BLaER1 (cell line): ENCODE data around the gene COBL.

Experiments used
- H3K27ac ChIP-seq: shearing (Covaris generic); formaldehyde crosslinking; 2 replicates; pipeline ENCODE4 v1.8.1; 2022
- H3K27me3 ChIP-seq: shearing (Covaris generic); formaldehyde crosslinking; 2 replicates; pipeline ENCODE4 v1.8.1; 2022
- H3K36me3 ChIP-seq: shearing (Covaris generic); formaldehyde crosslinking; 2 replicates; pipeline ENCODE4 v1.8.1; 2022
- H3K4me1 ChIP-seq: shearing (Covaris generic); formaldehyde crosslinking; 2 replicates; pipeline ENCODE4 v1.8.1; 2022
- H3K4me2 ChIP-seq: shearing (Covaris generic); formaldehyde crosslinking; 2 replicates; pipeline ENCODE4 v1.8.1; 2022
- H3K4me3 ChIP-seq: shearing (Covaris generic); formaldehyde crosslinking; 2 replicates; pipeline ENCODE4 v1.8.1; 2022
- H3K9ac ChIP-seq: shearing (Covaris generic); formaldehyde crosslinking; 2 replicates; pipeline ENCODE4 v1.8.1; 2022
- H3K9me3 ChIP-seq: shearing (Covaris generic); formaldehyde crosslinking; 2 replicates; pipeline ENCODE4 v1.8.1; 2022
- H4K20me1 ChIP-seq: shearing (Covaris generic); formaldehyde crosslinking; 2 replicates; pipeline ENCODE4 v1.8.1; 2022
- Cebpa-rat ChIP-seq: shearing (Covaris generic); IDR thresholded peaks from 2 replicates; pipeline ENCODE4 v1.8.1; 2022

The COBL gene

GRCh38 chr7:51351661-51352060, 35.1 kb upstream of the COBL start:
- TF ChIP-seq Cebpa-rat = no peak
- Histone ChIP-seq H3K4me2 (no peak overlapping the region), H3K9ac (no peak overlapping the region), H3K36me3 (no peaks in the 10 kb centered on the region), H3K4me3 (no peak overlapping the region), H3K9me3 (peaks cover 5% of the 10 kb centered on the region; the same call in 1 of the 2 replicates), H3K27ac (no peak overlapping the region), H3K27me3 (no peaks in the 10 kb centered on the region), H3K4me1 (peaks cover 35% of the 10 kb centered on the region), H4K20me1 (no peaks in the 10 kb centered on the region)

- H3K4me3 ChIP-seq = no peak overlapping the region
- H3K27me3 ChIP-seq = no peaks in the 10 kb centered on the region
- H3K27ac ChIP-seq = no peak overlapping the region
- H4K20me1 ChIP-seq = no peaks in the 10 kb centered on the region
- H3K9me3 ChIP-seq = peaks cover 5% of the 10 kb centered on the region; the same call in 1 of the 2 replicates
- no peak overlapping the region for H3K9ac ChIP-seq
- no peaks in the 10 kb centered on the region for H3K36me3 ChIP-seq
- H3K4me1 ChIP-seq = peaks cover 24% of the 10 kb centered on the region
- H3K4me2 ChIP-seq = no peak overlapping the region
- TF ChIP-seq Cebpa-rat = no peak
These were observed 33.9 kb upstream of the COBL start for GRCh38 chr7:51350546-51350896.

GRCh38 chr7:51349820-51350545, 33.4 kb upstream of the COBL start:
- Histone ChIP-seq H3K27me3 (no peaks in the 10 kb centered on the region), H3K4me1 (peaks cover 18% of the 10 kb centered on the region), H3K27ac (no peak overlapping the region), H3K9ac (no peak overlapping the region), H3K9me3 (peaks cover 5% of the 10 kb centered on the region; the same call in 1 of the 2 replicates), H3K36me3 (no peaks in the 10 kb centered on the region), H3K4me2 (no peak overlapping the region), H4K20me1 (no peaks in the 10 kb centered on the region), H3K4me3 (no peak overlapping the region)
- no peak for TF ChIP-seq Cebpa-rat

GRCh38 chr7:51346126-51346525, 29.5 kb upstream of the COBL start:
- no peaks in the 10 kb centered on the region for H4K20me1 ChIP-seq
- H3K4me3 ChIP-seq = no peak overlapping the region
- no peaks in the 10 kb centered on the region for H3K9me3 ChIP-seq
- H3K9ac ChIP-seq = no peak overlapping the region
- no peaks in the 10 kb centered on the region for H3K4me1 ChIP-seq
- no peak overlapping the region for H3K27ac ChIP-seq
- no peaks in the 10 kb centered on the region for H3K36me3 ChIP-seq
- no peak overlapping the region for H3K4me2 ChIP-seq
- no peak for TF ChIP-seq Cebpa-rat
- H3K27me3 ChIP-seq = no peaks in the 10 kb centered on the region

GRCh38 chr7:51344406-51345138, 28.0 kb upstream of the COBL start:
- H3K9ac ChIP-seq = no peak overlapping the region
- TF ChIP-seq Cebpa-rat = no peak
- H4K20me1 ChIP-seq = no peaks in the 10 kb centered on the region
- H3K27ac ChIP-seq = no peak overlapping the region
- no peaks in the 10 kb centered on the region for H3K4me1 ChIP-seq
- no peaks in the 10 kb centered on the region for H3K36me3 ChIP-seq
- H3K9me3 ChIP-seq = no peaks in the 10 kb centered on the region
- no peak overlapping the region for H3K4me2 ChIP-seq
- H3K4me3 ChIP-seq = no peak overlapping the region
- H3K27me3 ChIP-seq = no peaks in the 10 kb centered on the region

GRCh38 chr7:51340936-51341335, 24.3 kb upstream of the COBL start:
- Histone ChIP-seq H3K9ac (no peak overlapping the region), H3K27me3 (no peaks in the 10 kb centered on the region), H3K4me3 (no peak overlapping the region), H3K36me3 (no peaks in the 10 kb centered on the region), H3K4me1 (no peaks in the 10 kb centered on the region), H3K27ac (no peak overlapping the region), H3K4me2 (no peak overlapping the region), H4K20me1 (no peaks in the 10 kb centered on the region), H3K9me3 (no peaks in the 10 kb centered on the region)
- no peak for TF ChIP-seq Cebpa-rat

- H4K20me1 ChIP-seq = no peaks in the 10 kb centered on the region
- no peak overlapping the region for H3K4me3 ChIP-seq
- no peak overlapping the region for H3K9ac ChIP-seq
- no peaks in the 10 kb centered on the region for H3K27me3 ChIP-seq
- H3K27ac ChIP-seq = no peak overlapping the region
- no peaks in the 10 kb centered on the region for H3K4me1 ChIP-seq
- H3K4me2 ChIP-seq = no peak overlapping the region
- H3K9me3 ChIP-seq = no peaks in the 10 kb centered on the region
- H3K36me3 ChIP-seq = no peaks in the 10 kb centered on the region
- TF ChIP-seq Cebpa-rat = no peak
These were observed 23.6 kb upstream of the COBL start for GRCh38 chr7:51340029-51340838.

GRCh38 chr7:51335057-51335456, 18.4 kb upstream of the COBL start:
- no peaks in the 10 kb centered on the region for H3K27me3 ChIP-seq
- no peaks in the 10 kb centered on the region for H3K36me3 ChIP-seq
- H3K4me3 ChIP-seq = no peak overlapping the region
- no peaks in the 10 kb centered on the region for H3K4me1 ChIP-seq
- no peak overlapping the region for H3K27ac ChIP-seq
- no peak overlapping the region for H3K4me2 ChIP-seq
- H3K9ac ChIP-seq = no peak overlapping the region
- no peaks in the 10 kb centered on the region for H4K20me1 ChIP-seq
- TF ChIP-seq Cebpa-rat = no peak
- H3K9me3 ChIP-seq = no peaks in the 10 kb centered on the region

- no peak for TF ChIP-seq Cebpa-rat
These were observed 13.2 kb upstream of the COBL start for GRCh38 chr7:51329696-51330263.

More at GRCh38 chr7:51329696-51330263, 13.2 kb upstream of the COBL start:
- no peak overlapping the region for H3K27ac ChIP-seq
- H4K20me1 ChIP-seq = no peaks in the 10 kb centered on the region
- no peaks in the 10 kb centered on the region for H3K9me3 ChIP-seq
- H3K27me3 ChIP-seq = no peaks in the 10 kb centered on the region
- no peaks in the 10 kb centered on the region for H3K4me1 ChIP-seq
- H3K36me3 ChIP-seq = no peaks in the 10 kb centered on the region
- H3K4me3 ChIP-seq = no peak overlapping the region
- no peak overlapping the region for H3K9ac ChIP-seq
- no peak overlapping the region for H3K4me2 ChIP-seq
